Mucosa of rectum (tissue), 2 donors: ENCODE results near the gene MSI2.

ENCODE experiments used
- H3K27ac ChIP-seq, 2 donors: one replicate each; pipeline ENCODE4 v1.7.0; 2013; ENCODE audit warnings: inconsistent platforms in 2 of 2, low read depth in 2 of 2, low read length in 2 of 2
- H3K27me3 ChIP-seq, 2 donors: one replicate each; pipeline ENCODE4 v1.7.0; 2013; ENCODE audit warnings: low read length in 2 of 2; ENCODE audit not compliant: control insufficient read depth in 2 of 2, insufficient read depth in 2 of 2
- H3K36me3 ChIP-seq, 2 donors: one replicate each; pipeline ENCODE4 v1.7.0; 2013; ENCODE audit warnings: low read length in 2 of 2; ENCODE audit not compliant: control insufficient read depth in 2 of 2, insufficient read depth in 2 of 2
- H3K4me1 ChIP-seq, 2 donors: one replicate each; pipeline ENCODE4 v1.7.0; 2013; ENCODE audit warnings: low read length in 2 of 2, mild to moderate bottlenecking in 1 of 2; ENCODE audit not compliant: control insufficient read depth in 2 of 2, insufficient read depth in 2 of 2
- H3K4me3 ChIP-seq, 2 donors: one replicate each; pipeline ENCODE4 v1.7.0; 2013; ENCODE audit warnings: low read length in 2 of 2
- H3K9ac ChIP-seq, 2 donors: one replicate each; pipeline ENCODE4 v1.7.0; 2013; ENCODE audit warnings: low read length in 2 of 2, low read depth in 1 of 2, mild to moderate bottlenecking in 1 of 2
- H3K9me3 ChIP-seq, 2 donors: one replicate each; pipeline ENCODE4 v1.7.0; 2013; ENCODE audit warnings: low read length in 2 of 2; ENCODE audit not compliant: control insufficient read depth in 2 of 2
- donor health status: healthy.
- donor health status: Normal muscosa, but diverticular disease.

The MSI2 gene

GRCh38 chr17:57630736-57631135 lies 374.4 kb downstream of the MSI2 start:
- no peaks in the 10 kb centered on the region for H3K9me3 ChIP-seq
- H3K4me3 ChIP-seq, result no peak overlapping the region
- H3K36me3 ChIP-seq, result peaks cover 0 to 5% of the 10 kb centered on the region in 2 donors
- H3K27ac ChIP-seq, result no peak overlapping the region
- H3K27me3 ChIP-seq, result no peaks in the 10 kb centered on the region
- H3K4me1 ChIP-seq, result no peaks in the 10 kb centered on the region
- H3K9ac ChIP-seq, result no peak overlapping the region

GRCh38 chr17:57631871-57632270 lies 375.5 kb downstream of the MSI2 start:
- Histone ChIP-seq H3K4me1 (no peaks in the 10 kb centered on the region), H3K4me3 (no peak overlapping the region), H3K9ac (no peak overlapping the region), H3K9me3 (no peaks in the 10 kb centered on the region), H3K36me3 (peaks cover 0 to 5% of the 10 kb centered on the region in 2 donors), H3K27me3 (no peaks in the 10 kb centered on the region), H3K27ac (no peak overlapping the region)

GRCh38 chr17:57632294-57632693 lies 376.0 kb downstream of the MSI2 start:
- Histone ChIP-seq H3K9ac (no peak overlapping the region), H3K27ac (no peak overlapping the region), H3K27me3 (no peaks in the 10 kb centered on the region), H3K36me3 (peaks cover 0 to 5% of the 10 kb centered on the region in 2 donors), H3K4me3 (no peak overlapping the region), H3K9me3 (no peaks in the 10 kb centered on the region), H3K4me1 (no peaks in the 10 kb centered on the region)

GRCh38 chr17:57633236-57633635 lies 376.9 kb downstream of the MSI2 start:
- no peak overlapping the region for H3K9ac ChIP-seq
- H3K36me3 ChIP-seq, result peaks cover 0 to 3% of the 10 kb centered on the region in 2 donors
- no peaks in the 10 kb centered on the region for H3K27me3 ChIP-seq
- no peaks in the 10 kb centered on the region for H3K9me3 ChIP-seq
- H3K4me3 ChIP-seq, result no peak overlapping the region
- H3K4me1 ChIP-seq, result no peaks in the 10 kb centered on the region
- H3K27ac ChIP-seq, result no peak overlapping the region

GRCh38 chr17:57634713-57635465 lies 378.6 kb downstream of the MSI2 start:
- Histone ChIP-seq H3K9ac (no peak overlapping the region), H3K4me3 (no peak overlapping the region), H3K4me1 (no peaks in the 10 kb centered on the region), H3K9me3 (no peaks in the 10 kb centered on the region), H3K27ac (no peak overlapping the region), H3K36me3 (no peaks in the 10 kb centered on the region), H3K27me3 (no peaks in the 10 kb centered on the region)

GRCh38 chr17:57636274-57636673 lies 380.0 kb downstream of the MSI2 start:
- no peaks in the 10 kb centered on the region for H3K27me3 ChIP-seq
- no peaks in the 10 kb centered on the region for H3K4me1 ChIP-seq
- H3K4me3 ChIP-seq, result no peak overlapping the region
- H3K9ac ChIP-seq, result no peak overlapping the region
- H3K36me3 ChIP-seq, result no peaks in the 10 kb centered on the region
- H3K27ac ChIP-seq, result no peak overlapping the region
- no peaks in the 10 kb centered on the region for H3K9me3 ChIP-seq

GRCh38 chr17:57636985-57637665 lies 380.8 kb downstream of the MSI2 start:
- Histone ChIP-seq H3K4me3 (no peak overlapping the region), H3K4me1 (no peaks in the 10 kb centered on the region), H3K9me3 (no peaks in the 10 kb centered on the region), H3K27me3 (no peaks in the 10 kb centered on the region), H3K36me3 (no peaks in the 10 kb centered on the region), H3K9ac (no peak overlapping the region), H3K27ac (no peak overlapping the region)

- no peaks in the 10 kb centered on the region for H3K36me3 ChIP-seq
- H3K27ac ChIP-seq, result no peak overlapping the region
- H3K9me3 ChIP-seq, result no peaks in the 10 kb centered on the region
- no peaks in the 10 kb centered on the region for H3K4me1 ChIP-seq
- H3K9ac ChIP-seq, result no peak overlapping the region
- H3K4me3 ChIP-seq, result no peak overlapping the region
- H3K27me3 ChIP-seq, result no peaks in the 10 kb centered on the region
Observed at GRCh38 chr17:57637666-57638010, 381.3 kb downstream of the MSI2 start.

- no peak overlapping the region for H3K4me3 ChIP-seq
- H3K4me1 ChIP-seq, result no peaks in the 10 kb centered on the region
- H3K27ac ChIP-seq, result no peak overlapping the region
- H3K9me3 ChIP-seq, result no peaks in the 10 kb centered on the region
- H3K27me3 ChIP-seq, result no peaks in the 10 kb centered on the region
- no peaks in the 10 kb centered on the region for H3K36me3 ChIP-seq
- H3K9ac ChIP-seq, result no peak overlapping the region
Observed at GRCh38 chr17:57638284-57638683, 382.0 kb downstream of the MSI2 start.

GRCh38 chr17:57639381-57639780 lies 383.1 kb downstream of the MSI2 start:
- no peak overlapping the region for H3K9ac ChIP-seq
- H3K36me3 ChIP-seq, result no peaks in the 10 kb centered on the region
- H3K27me3 ChIP-seq, result no peaks in the 10 kb centered on the region
- H3K9me3 ChIP-seq, result no peaks in the 10 kb centered on the region
- no peak overlapping the region for H3K4me3 ChIP-seq
- no peaks in the 10 kb centered on the region for H3K4me1 ChIP-seq
- no peak overlapping the region for H3K27ac ChIP-seq
